T-helper 1 cell treated with Interleukin-12 subunit alpha and Interleukin-12 subunit beta and Interleukin-4 antibody, amounts not matched to agents 30 ng/mL and 1 ng/mL, for 36 hours (primary cell): ENCODE data around the gene PPP1R12B. TPM values are rescaled to one million over a fixed set of nuclear protein-coding genes. Genes with fewer than 3 reads are reported as not detected.
"Not testable (repeated sequence)": the region's sequence is repeated elsewhere in the genome, so short reads cannot be mapped to it uniquely, and the experiment has no call there.

ENCODE experiments used
- intact Hi-C: fragments of 100-400 bp; cut with micrococcal nuclease; formaldehyde crosslinking; loops from one replicate; pipeline ENCODE4 v1.15.1; 2024
- total RNA-seq: library from RNA; stranded (reverse); gene quantifications from 2 replicates; pipeline ENCODE4 v1.2.3, GENCODE V29; 2022

PPP1R12B gene
- total RNA-seq, 1 donor from 2014 or later: 24.7 TPM

GRCh38 chr1:202599669-202600431 lies 251.4 kb downstream of the PPP1R12B start:
- intact Hi-C loops: loop anchor here (1.0 kb wide), 2 partner anchors 136 to 257 kb away; no protein-coding TSS in a partner anchor

DNA sequence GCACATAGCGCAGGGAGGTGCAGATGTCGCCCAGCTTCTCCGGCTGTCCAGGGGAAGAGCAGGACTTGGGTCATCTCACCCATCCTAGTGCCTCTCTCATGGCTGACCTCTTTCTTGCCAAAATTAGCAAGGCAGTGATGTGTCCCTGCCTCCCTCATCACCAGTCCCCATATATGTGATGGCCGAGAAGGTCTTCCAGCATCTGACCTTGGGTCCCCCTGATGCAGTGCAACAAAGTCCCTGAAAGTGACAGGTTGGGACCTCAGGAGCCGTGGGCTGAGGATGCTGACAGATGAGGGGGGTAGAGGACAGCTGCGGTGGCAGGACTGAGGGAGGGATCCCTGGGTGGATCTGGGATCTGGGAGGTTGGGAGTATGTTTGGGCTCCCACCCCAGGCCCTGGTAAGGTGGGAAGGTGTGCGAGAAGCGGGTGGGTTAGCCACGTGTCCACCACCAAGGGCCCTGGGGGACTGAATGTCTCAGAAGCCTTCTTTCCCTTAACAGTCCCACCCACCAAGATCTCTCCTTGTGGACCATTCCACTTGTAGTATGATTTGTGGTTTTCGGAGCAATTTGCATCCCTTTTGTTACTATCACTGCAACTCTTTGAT lies 252.0 kb downstream of the PPP1R12B start:
- intact Hi-C loops: loop anchor here (1.0 kb wide), 2 partner anchors 136 to 257 kb away; no protein-coding TSS in a partner anchor

GRCh38 chr1:202603435-202603834 lies 254.9 kb downstream of the PPP1R12B start:
- intact Hi-C loops: no loop called here

DNA sequence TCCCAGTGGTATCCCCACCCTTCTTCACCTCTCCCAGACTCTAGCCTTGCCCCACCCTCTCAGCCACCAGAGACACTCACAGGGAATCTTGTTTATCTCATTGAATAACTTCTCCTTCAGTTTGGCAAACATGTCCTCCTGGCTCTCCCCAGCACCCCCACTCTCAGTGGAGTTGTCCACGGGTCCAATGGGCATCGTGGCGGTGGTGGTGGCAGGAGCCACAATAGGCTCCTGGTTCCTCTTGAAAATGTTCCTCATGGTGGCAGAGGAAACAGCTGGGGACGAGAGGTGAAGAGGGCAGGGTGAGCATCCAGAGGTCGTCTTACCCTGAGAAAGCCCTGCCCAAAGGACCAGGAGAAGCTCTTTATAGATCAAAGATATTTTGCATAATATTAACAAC lies 257.0 kb downstream of the PPP1R12B start:
- intact Hi-C loops: no loop called here

DNA sequence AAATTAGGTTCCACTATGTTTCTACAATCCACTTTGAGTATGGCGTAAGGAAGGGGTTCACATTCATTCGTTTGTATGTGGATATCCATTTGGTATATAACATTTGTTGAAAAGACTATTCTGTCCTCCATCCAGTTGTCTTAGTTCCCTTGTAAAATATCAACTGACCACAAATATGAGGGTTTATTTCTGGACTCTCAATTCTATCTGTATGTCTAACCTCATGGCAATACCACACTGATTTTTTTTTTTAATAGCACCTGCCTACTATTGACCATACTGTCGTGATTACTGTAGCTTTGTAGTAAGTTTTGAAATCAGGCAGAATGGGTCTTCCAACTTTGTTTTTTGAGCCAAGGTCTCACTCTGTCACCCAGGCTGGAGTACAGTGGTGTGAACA lies 263.5 kb downstream of the PPP1R12B start:
- intact Hi-C loops: not testable (repeated sequence)

DNA sequence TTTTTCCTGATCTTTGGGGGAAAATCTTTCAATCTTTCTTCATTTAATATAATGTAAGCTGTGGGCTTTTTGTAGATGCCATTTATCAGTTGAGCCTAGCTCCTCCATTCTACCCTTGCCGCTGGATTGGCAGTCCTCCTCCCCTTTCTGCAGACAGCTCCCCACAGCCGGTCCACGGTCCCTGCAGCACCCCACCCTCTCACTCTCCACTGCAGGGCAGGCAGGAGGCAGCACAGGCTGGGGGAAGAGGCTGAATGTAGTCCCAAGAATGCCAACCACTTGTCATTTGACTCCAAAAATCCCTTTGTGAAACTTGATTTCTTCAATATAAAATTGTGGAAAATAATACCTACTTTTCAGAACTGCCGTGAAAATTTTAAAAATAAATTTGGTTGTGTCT lies 265.1 kb downstream of the PPP1R12B start:
- intact Hi-C loops: no loop called here

GRCh38 chr1:202614363-202615207 lies 266.1 kb downstream of the PPP1R12B start:
- intact Hi-C loops: not testable (repeated sequence)

DNA sequence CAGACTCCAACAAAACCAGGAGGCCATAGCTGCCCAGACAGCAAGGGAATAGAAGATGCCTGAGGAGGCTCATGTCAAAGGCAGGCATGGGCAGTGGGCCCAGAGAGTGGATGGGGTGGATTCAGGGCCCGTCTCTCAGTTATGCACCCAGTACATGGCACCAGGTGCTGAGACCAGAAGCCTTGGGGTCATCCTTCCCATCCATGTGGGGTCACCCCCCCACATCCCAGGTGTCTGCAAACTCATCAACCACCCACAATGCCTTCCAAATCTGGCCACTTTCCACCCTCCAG lies 266.7 kb downstream of the PPP1R12B start:
- intact Hi-C loops: not testable (repeated sequence)

- intact Hi-C loops: no loop called here
Measured at GRCh38 chr1:202615501-202616354, 267.2 kb downstream of the PPP1R12B start.

GRCh38 chr1:202616355-202616915 lies 267.9 kb downstream of the PPP1R12B start:
- intact Hi-C loops: no loop called here

DNA sequence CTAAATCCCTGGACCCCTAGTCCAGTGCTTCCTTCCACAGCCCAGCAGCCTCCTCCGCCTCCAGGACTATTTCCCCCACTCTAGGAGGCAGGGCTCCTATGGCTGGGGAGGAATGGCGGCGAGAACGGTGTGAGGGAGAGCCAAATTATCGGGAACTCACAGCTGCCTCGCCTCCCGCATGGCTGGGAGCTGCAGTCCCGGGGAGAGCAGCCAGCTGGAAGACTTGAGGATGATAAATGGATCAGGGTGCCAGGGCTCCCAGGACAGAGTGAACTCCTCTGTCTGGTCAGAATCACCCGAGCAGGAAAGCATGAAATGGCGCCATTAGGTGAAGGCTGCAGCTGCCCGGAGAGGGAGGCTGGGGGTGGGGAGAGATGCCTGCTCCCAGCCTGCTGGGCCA lies 270.5 kb downstream of the PPP1R12B start:
- intact Hi-C loops: not testable (repeated sequence)

- intact Hi-C loops: no loop called here
Measured at GRCh38 chr1:202619505-202619904, 271.0 kb downstream of the PPP1R12B start.

DNA sequence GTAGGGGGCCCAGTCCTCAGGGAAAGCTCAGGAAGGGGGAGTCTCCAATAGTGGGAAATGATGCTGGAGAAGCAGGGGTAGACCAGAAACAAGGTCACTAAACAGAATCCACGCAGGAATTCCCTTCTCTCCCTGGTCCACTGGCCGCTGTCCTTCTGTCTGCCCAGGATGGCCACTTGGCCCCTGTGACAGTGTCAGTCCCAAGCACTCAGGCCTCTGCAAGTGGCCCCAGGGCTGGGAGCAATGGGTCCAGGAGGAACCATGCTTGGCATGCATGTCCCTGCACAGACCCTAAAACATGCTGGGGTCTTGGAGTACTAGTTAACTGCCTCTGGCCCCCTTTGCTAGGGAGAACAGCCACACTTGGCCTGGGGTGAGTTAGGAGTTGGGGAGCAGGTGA lies 271.5 kb downstream of the PPP1R12B start:
- intact Hi-C loops: loop anchor here (10.0 kb wide), 1 partner anchor 135 kb away; no protein-coding TSS in a partner anchor

- intact Hi-C loops: loop anchor here (10.0 kb wide), 1 partner anchor 137 kb away; no protein-coding TSS in a partner anchor
Measured at GRCh38 chr1:202621446-202621845, 272.9 kb downstream of the PPP1R12B start.

DNA sequence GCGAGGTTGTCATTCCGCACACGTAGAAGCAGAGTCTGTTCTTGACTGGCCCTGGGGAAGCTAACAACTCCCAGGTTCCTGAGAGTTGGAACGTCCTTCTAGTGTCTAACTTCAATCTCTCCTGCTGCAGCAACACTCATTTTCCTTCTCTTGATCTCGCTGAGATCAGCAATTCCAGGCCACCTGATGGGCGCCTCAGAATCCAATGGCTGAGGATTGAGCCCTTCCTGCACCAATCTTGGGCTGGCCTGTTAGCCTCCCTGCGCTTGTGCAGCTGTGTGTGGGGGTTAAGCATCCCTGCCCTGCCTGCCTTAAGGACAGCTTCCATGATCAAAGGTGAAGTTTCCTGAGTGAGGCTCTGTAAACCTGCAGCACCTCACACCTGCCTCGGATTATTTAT lies 273.9 kb downstream of the PPP1R12B start:
- intact Hi-C loops: loop anchor here (10.0 kb wide), 1 partner anchor 138 kb away; no protein-coding TSS in a partner anchor

- intact Hi-C loops: loop anchor here (10.0 kb wide), 1 partner anchor 138 kb away; no protein-coding TSS in a partner anchor
Measured at GRCh38 chr1:202623075-202623474, 274.6 kb downstream of the PPP1R12B start.

DNA sequence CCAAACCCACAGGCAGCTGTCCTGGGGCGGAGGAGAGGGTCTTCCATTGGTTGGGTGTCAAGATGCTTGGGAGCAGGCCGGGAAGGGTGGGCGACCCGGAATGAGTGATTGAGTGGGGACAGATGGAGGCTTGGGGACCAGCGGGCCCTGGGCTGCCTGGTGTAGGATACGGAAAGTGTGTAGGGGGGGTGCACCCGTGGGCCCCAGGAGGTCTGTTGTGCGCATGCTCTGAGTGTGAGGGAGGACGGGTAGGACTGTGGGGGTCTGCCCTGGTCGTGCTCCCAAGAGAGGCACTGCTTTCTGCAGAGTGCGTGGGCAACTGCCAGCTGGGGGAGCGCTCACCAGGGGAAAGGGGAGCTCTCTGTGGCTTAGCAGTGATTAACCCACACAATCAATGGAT lies 275.0 kb downstream of the PPP1R12B start:
- intact Hi-C loops: loop anchor here (10.0 kb wide), 1 partner anchor 139 kb away; no protein-coding TSS in a partner anchor

DNA sequence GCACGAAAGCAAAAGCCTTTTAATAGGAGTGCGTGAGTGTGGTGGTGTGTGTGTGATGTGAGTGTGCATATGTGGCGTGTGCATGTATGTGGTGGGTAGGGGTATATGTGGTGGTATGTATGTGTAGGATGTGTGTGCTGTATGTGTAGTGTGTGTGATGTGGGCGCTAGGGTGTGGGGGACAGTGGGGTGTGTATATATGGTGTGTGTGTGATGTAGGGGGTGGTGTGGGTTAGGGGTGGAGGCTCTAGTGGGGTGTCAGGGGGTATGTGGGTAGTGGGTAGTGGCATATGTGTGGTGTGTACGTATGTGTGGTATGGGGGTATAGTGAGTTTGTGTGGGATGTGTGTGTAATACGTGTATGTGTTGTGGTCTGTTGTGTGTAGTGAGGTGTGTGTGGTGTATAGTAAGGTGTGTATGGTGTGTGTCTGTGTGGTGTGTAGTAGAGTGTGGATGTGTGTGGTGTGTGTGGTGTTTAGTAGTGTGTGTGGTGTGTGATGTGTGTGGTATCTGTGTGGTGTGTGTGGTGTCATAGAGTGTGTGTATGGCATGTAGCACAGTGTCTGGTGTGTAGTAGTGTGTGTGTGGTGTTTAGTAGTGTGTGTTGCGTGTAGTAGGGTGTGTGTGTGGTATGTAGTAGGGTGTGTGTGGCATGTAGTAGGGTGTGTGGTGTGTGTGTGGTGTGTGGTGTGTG lies 275.7 kb downstream of the PPP1R12B start:
- intact Hi-C loops: loop anchor here (10.0 kb wide), 1 partner anchor 139 kb away; no protein-coding TSS in a partner anchor

GRCh38 chr1:202624781-202625108 lies 276.2 kb downstream of the PPP1R12B start:
- intact Hi-C loops: loop anchor here (1.0 to 10.0 kb wide), 3 partner anchors 123 to 383 kb away; partner anchors contain the start of gene TMEM183A
